GM18517 (cell line): ENCODE measurements around the gene ANO7.

Experiments
- ATAC-seq: cut with Tn5 transposase; IDR thresholded peaks from one replicate; pipeline ENCODE4 v1.9.1; 2021; ENCODE audit warnings: mild to moderate bottlenecking, moderate library complexity; ENCODE audit not compliant: unreplicated experiment

The ANO7 gene

DNA sequence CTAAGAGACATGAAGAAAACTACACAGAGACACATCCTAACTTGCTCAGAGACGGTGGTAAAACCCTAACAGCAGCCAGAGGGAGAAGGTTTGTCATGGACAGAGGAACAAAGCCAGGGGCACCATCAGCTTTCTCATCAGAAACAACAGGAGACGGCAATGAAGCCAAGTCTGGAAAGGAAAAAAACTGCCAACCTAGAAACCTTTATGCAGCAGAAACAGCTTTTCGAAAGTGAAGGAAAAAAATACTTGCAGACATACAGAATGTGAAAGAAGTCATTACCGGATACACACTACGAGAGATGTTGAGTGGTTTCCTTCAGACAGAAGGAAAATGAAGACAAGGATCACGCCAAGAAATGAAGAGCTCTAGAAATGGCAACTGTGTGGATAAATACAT is 55.9 kb downstream of the ANO7 start:
- ATAC-seq, result no peak

DNA sequence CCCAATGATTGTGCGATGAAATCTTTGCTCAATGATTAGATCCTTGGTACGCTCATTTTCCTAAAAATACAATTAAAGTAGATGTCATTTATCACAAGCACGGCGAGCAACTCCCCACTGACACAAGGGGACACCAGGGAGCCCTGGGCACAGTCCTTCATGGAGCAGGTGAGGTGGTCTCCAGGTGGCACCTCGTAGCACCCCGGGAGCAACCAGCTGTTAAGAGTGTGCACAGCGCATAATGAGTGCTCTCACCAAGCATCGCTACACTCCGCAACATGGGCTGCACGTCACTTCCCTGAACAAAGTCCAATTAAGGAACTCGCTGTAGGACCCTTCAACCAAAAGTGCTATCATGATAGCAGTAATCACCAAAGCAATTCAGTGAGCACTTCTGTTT is 59.8 kb downstream of the ANO7 start:
- no peak for ATAC-seq

DNA sequence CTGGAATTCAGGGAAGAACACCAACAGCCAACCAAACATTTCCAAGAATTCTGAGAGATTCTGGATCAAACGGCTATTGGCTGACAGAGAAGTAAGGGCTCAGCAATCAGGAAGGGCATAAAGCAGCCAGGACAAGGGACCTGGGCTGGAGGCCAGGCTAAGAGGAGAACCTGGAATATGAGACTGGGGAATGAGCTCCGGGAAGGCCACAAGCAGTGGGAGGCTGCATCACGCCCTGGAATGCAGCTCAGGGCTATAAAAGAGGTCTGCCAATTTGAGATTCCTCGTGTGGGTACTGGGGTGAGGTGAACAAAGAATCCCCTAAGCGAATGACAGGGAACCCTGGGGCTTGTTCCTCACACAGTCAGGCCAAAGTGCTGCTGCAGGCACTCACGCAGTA is 60.4 kb downstream of the ANO7 start:
- no peak for ATAC-seq

DNA sequence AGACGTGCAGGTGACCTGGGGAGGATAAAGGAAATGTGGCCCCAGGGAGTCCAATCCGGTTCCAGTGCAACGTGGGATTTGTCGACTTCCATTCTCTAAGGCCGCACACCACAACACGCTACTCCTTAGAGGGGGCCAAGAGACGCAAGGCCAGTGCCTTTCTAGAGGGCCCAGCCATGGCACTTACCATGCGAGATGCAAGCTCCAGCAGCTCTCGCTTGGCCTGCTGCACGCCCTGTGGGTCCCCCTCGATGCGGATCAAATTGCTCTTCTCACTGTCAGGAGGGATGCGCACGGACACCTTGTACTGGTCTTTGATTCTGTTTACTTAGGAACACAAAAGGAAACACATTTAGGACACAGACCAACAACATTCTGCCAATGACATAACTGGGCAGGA is 61.2 kb downstream of the ANO7 start:
- no peak for ATAC-seq

DNA sequence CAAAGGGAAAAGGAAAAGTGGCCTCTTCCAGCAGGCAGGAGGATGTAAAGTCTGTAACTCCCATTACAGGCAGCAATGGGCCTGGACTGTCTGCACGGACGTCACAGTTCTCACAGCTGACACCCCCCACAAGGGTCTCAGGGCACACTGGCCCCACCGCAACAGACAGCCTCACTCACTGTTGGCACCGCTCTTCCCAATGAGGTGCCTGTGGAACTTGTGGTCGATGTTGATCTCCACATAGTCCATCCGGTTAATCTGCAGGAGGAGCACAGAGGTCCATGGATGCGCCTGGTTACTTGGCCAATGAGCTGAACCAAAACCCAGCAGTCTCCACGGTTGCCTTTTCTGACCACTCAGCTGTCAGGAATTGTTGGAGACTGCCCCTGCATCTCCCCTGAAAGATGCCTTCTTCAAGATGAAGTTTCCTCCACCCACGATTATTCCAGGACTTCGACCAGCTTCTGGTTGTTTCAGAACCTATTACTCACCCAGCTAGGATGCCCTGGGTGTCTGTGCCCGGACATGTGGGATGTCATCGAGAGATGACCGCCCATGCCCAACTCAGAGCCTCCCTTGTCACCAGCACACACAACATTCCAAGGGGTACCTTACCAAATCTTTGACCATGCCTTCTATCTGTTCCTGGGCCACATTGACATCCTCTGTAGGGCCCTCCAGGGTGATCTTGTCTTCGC is 64.5 kb downstream of the ANO7 start:
- ATAC-seq, result no peak

DNA sequence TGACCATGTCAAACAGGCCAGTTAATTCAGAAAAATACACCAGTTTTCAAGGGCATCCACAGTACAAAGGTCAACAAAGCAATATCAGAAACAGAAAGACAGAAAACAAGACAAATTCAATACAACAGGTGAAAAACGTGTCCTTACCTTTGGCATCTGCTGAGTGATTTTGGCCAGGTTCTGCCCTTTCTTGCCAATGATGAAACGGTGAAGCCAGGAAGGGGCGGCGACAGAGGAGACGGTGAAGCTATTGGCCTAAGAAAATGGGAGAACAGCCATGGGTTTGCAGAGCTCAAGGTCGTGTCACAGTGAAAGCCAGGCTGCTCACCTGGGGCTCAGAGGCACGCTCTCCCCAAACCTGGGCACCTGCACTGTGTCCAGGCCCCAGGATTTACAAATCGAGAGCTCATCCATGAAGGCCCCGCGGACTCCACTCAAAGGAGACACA is 66.5 kb downstream of the ANO7 start:
- ATAC-seq, result no peak

DNA sequence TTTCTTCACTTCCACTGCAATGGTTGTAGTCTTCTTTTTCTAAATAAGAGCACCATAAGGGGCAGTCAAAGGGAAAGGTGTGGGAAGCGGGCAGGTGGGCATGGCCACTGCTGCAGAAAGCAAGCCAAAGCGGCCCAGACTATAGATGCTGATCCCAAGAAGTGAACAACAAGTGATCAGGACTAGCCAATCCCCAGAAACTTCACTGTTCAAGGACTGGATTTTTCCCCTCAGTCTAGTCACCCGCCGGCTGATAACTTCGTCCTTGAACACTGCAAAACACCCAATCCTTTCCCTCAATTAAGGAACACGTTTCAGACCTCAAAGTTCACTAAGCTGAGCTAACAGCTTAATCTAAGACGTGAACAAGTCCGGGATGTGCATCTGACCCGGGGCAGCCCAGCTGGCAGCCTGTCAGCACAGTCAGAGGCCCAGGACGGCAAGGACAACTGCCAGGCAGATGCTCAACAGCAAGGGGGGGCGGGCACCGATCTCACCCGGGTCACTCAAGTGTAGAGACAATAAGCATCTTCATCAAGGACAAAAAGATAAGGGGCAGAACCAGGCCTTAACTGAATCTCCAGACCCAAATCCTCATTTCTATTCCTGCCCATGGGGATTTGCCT is 67.2 kb downstream of the ANO7 start:
- ATAC-seq, result no peak

DNA sequence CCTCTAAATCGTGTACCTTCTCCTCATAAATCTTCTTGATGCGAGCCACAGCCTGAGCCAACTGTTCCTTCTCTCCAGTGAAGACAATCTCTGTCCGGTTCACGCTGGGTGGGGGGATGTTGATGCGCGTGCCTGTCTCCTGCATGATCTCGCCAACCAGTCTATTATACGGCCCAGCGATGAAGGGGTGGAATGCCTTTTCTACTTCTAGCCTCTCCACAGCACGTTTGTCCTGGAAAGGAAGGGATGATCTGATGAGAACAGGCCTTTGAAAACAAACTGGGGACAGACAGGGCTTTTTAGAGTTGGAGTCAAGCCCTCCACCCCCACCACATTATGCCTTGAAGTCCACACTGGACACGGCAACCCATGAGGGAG is 67.7 kb downstream of the ANO7 start:
- no peak for ATAC-seq

DNA sequence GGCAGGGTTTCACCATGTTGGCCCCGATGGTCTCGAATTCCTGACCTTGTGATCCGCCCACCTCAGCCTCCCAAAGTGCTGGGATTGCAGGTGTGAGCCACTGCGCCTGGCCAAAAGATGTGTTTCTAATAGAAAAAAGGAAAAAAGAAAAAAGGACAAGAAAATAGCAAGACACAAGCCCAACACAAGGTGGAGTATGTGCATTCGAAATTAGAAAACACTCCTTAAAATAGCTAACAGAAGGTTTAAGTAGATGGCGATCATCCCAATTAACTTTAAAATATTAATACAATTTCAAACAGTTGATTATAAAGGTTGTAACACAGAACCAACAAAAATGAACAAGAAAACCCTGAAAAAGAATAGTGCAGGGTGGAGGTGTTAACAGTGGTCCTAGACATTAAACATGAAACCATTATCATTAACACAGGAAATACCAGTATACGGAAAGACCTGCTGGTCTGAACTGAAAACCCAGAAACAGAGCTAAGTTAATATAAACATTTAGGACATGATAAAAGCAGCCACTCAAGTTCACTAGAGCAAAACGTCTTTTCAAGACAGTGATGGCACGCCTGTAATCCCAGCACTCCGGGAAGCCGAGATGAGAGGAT is 69.0 kb downstream of the ANO7 start:
- no peak for ATAC-seq

DNA sequence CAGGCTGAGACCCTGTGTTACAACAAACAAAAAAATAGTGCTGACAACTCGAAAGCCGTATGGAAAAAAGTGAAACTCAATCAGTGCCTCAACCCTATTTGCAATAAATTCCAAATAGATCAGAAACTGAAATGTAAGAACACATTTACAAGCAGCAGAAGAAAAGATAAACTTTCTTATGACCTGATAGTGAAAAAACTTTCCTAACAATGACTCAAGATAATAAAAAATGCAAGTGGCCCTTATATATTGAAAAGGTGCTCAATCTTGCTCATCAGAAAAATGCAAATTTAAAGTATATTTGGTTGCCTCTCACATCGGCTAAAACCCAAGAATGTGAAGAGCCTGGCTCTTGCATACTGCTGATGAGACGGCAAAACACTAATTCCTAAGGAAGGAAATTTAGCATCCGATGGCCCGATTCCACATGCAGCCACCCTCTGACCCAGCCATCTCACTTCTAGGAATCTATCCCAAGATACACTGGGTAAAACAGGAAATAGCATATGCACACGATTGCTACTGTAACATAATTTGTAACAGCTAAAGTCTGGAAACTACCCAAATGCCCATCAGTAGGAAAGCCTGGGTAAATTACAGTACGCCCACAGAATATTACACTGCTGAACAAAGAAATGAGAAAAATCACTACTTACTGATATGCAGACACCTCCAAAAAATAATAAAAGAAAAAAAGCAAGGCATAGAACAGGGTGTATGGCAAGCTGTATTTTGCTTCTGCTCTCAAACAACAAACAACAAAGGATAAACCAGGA is 70.2 kb downstream of the ANO7 start:
- ATAC-seq, result no peak

DNA sequence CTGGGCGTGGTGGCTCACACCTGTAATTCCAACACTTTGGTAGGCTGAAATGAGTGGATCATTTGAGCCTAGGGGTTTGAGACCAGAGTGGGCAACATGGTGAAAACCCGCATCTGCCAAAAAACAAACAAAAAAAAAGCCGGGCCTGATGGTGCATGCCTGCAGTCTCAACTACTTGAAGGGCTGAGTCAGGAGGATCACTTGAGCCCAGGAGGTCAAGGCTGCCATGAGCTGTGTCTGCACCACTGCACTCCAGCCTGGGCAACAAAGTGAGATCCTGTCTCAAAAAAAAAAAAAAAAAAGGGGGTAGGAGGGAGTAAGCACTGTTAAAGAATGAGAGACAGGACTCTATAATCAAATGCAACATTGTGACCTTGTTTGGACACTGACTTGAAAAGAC is 72.4 kb downstream of the ANO7 start:
- no peak for ATAC-seq

DNA sequence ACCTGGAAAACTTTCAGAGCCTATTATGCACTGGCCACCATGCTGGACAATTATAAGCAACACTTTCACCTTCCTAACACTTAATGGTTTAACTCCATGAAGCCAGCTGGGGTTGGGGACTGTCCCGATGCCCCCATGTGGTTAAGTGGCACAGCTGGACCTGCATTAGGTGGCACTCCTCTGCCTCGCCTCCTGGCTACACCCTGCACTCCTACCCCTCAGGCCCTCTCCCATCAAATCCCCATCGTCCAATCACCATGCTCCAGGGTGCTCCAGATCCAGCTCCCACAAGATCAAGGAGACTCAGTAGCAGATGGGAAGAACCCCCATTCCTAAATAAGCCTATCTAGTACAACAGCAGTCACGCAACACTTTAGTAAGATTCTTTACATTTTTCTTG is 73.2 kb downstream of the ANO7 start:
- ATAC-seq, result no peak

DNA sequence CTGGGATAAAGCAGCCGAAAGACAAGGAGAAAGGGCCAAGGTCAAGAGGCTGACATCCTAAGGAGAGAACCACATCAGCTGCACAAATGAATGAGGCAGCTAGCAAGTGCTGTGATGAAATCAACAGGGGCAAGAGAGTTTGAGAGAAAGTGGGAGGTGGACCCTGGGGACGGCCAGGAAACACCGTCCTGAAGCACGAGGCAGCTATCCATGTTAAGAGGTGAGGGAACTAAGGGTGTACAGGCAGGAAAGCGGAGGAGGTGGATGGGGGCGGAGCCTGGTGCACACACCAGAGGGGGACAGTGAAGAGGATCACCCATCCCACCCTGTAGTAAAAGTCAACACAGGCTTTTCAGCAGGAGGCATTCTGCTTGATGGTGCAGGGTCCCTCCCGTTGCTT is 74.6 kb downstream of the ANO7 start:
- no peak for ATAC-seq

DNA sequence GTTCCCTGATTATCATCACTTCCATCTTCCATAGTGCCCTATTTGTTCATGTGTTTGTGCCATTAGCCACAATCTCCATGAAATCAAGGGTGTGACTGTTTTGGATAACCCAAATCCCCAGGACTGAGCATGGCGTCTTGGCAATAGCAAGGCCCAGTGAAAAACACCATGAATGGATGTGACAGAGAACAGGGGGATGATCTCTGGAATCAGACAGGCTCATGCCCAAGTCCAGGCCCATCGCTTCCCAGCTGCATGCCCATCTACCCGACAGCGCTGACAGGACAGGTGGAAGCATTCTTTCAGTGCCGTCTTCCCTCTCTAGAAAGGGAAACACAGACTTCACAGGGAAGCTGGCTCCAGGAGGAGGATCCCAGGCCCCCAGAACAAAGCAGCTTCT is 77.0 kb downstream of the ANO7 start:
- no peak for ATAC-seq

DNA sequence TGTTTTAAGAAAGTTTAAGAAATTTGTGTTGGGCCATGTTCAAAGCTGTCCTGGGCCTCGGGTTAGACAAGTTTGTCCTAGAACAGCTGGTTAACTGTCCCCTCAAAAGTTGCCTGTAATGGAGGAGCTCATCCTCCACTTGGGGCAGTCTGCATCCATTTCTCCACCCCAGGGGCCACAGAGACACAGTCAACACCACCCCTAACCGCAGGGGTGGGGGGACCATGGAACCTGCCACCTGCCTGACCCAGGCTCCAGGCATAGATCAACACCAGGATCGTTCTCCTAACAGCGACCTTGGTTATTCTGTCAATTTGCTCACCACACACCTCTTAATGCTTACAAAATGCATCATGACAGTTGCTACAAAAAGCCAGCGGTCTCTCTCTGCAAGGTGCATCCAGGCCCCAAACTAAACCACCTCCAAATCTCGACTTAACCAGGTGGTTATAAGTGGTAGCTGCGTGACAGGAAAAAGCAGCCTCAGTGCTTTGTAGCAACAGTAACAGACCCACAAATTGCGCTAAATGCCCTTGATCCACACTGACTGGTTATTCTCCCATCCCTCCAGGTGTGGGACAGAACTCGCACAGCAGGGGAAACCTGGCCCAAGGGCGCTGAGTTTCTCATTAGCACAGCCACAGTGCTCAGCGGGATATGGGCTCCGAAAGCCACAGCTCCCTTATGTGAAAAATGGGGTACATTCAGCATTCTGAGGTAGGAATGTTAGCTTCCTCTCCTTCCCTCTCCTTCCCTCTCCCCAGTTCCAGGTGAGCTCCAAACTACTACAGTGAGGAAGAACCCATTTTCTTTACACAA is 79.0 kb downstream of the ANO7 start:
- no peak for ATAC-seq

DNA sequence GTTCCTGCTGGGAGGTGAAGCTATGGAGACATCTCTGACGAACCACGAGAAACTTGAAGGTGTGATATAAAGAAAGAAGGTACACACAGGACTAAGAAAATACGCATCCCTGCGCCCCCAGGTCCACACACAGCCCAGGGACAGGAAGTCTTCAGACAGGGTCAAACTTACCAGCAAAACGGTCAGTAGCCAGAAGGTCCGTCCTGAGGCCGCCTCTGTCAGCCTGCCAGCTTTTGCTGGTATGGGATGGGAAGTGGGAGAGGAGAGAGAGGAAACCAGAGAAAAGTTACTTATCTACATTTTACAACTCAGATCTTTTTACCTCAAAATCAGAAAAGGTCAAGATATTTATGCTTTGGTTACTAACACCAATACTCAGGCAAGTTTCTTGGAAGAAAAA is 79.8 kb downstream of the ANO7 start:
- ATAC-seq, result no peak

DNA sequence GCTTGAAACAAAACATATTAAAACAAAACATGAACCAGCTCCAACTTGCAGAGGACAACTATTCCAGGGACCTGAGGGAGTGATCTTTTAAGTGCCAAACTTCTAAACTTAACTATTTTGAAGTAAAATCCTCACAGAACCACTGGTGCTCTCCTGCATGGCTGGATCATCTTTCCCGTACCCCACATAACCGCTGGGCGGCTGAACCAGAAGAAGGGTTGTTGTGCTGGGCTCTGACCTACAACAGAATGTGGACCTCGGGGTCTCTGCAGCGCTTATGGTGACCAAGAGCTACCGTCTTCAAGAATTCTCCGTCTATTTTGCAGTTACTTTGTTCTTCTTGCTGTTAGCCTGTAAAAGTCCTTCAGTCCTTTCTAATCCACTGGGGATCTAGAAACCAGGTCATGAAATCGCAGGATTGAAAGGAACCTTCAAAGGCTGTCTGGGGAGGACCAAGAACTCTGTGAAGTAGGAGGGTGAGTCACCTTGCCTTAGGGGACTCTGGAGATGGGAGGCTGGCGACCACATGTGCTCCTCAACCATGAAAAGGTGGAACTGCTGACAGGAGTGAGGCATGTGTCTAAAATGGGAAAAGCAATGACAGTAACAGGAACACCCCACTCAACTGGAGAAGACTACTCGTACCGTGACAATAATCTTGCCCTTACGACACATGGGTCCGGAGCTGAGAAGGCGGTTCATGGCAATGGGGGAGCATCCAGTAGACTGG is 80.4 kb downstream of the ANO7 start:
- no peak for ATAC-seq

DNA sequence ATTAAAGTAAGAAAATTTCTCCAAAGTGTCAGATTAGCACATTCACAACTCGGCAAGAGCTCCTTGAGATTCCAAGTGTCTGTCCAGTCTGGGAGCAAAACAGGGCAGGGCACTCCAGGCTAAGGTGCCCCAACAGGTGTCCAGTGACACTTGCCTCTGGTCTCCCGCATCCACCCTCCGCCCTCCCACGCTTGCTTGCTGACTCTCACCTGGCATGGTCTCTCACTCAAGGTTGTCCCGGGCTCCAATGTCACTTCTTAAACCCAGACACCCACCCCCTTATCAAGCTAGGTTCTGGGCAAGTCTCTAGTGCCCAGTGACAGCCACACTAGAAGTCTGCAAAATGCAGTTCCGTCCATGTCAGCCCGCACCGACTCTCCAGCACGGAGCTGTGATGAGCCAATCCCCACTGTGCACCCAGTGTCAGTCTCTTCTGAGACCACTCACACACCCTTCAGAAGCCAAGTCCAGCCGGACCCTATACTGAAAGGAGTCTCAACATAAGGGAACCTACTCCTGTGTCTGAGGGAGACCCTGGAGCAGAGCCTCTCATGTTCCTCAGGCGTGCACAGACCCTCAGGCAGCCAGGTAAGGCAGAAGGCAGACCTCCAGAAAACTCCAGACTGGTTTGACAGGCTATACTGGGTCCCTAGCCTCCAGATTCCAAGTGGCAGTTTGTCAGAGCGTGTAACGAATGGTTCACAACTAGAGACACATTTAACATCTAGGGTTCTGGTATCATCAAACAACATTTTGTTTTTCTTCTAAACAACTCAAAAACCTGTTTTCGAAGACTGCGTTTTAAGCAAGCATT is 81.4 kb downstream of the ANO7 start:
- ATAC-seq, result no peak

DNA sequence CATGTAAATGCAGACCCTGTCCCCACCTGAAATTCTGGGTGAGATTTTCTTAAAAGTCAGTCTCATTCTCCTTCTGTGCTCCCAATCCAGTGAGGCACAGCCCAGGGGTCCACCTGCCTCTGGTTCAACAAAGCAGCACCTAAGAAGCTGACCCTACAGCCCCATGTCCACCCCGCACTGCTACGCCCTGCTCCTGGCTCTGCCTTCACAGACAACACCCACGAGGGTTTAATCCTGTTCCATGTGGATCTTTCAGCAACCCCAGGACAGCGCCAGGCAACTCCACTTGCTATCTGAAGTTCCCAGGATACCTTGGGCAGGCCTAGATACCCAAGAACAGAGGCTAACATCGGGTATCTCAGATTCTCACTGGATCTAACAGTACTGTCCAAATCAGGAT is 82.1 kb downstream of the ANO7 start:
- no peak for ATAC-seq
